GM12873 (cell line): ENCODE measurements around the gene TTBK2.

Experiments used
- TF ChIP-seq, protein P1 (sequence below): IDR thresholded peaks from 2 replicates; pipeline ENCODE4 v1.5.1; 2012; ENCODE audit warnings: low read depth, mild to moderate bottlenecking, moderate library complexity, low read length, control low read depth; ENCODE audit not compliant: insufficient read depth; ENCODE audit errors: missing control alignments

TTBK2 gene

GRCh38 chr15:42920519-42921341, at the start of gene TTBK2:
Gene TTBK2 (minus strand): TSS chr15:42920778. CDS start chr15:42878617, 42,161 bp downstream.
- TF ChIP-seq, protein P1, sequence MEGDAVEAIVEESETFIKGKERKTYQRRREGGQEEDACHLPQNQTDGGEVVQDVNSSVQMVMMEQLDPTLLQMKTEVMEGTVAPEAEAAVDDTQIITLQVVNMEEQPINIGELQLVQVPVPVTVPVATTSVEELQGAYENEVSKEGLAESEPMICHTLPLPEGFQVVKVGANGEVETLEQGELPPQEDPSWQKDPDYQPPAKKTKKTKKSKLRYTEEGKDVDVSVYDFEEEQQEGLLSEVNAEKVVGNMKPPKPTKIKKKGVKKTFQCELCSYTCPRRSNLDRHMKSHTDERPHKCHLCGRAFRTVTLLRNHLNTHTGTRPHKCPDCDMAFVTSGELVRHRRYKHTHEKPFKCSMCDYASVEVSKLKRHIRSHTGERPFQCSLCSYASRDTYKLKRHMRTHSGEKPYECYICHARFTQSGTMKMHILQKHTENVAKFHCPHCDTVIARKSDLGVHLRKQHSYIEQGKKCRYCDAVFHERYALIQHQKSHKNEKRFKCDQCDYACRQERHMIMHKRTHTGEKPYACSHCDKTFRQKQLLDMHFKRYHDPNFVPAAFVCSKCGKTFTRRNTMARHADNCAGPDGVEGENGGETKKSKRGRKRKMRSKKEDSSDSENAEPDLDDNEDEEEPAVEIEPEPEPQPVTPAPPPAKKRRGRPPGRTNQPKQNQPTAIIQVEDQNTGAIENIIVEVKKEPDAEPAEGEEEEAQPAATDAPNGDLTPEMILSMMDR, result no peak

- TF ChIP-seq, protein P1, result no peak
These were observed 43.9 kb upstream of the TTBK2 start for GRCh38 chr15:42964476-42964875.

GRCh38 chr15:42955518-42955917, 34.9 kb upstream of the TTBK2 start:
- TF ChIP-seq, protein P1, result no peak

GRCh38 chr15:42954291-42954690, 33.7 kb upstream of the TTBK2 start:
- TF ChIP-seq, protein P1, result no peak

DNA sequence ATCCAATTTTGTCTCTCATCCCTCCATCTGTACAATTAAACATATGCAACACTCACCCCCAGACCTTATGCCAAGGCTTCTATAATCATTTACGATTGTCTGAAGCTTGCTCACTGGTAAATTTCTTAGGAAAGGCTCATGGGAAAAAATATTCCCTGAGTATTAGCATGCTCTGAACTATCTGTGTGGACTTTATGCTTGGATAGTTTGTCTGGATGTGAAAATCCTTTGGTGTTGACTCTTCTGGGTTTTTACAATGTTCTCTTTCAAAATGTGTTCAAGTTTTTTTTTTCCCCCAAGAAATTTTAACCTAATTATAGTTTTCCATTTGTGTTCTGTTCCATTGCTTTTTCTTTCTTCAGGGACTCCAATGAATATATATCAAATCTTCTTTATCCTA, 19.9 kb upstream of the TTBK2 start:
- TF ChIP-seq, protein P1, result no peak

DNA sequence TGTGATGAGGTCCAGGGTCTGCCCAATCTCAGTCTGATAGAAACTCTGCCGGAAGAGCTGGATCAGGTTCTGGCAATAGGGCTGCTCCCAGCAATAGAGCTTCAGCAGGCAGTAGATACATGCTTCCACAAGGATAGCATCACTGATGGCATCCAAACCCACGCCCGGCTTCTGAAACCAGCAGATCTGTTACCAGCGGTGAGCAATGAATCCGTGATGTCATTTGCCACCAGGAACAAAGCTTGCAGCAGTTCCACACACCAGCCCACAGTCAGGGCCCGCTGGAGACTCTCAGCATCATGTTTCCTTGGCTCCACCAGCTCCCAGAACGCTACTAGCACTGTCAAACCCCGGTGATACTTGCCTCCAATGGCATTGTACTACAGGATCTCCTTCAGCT, 19.3 kb upstream of the TTBK2 start:
- TF ChIP-seq, protein P1, result no peak

GRCh38 chr15:42937143-42937542, 16.6 kb upstream of the TTBK2 start:
- TF ChIP-seq, protein P1, result no peak
